ENCODE measurements around the gene CHEK2. TPM values are rescaled to one million over a fixed set of nuclear protein-coding genes. Genes with fewer than 3 reads are reported as not detected.

Gene CHEK2
- total and polyA plus RNA-seq, 10 of the 15 experiments (the other 5 are each of a cell fraction or from before 2014, with no cell fraction given), result 15.7 to 59.7 (median 22.7) TPM

DNA sequence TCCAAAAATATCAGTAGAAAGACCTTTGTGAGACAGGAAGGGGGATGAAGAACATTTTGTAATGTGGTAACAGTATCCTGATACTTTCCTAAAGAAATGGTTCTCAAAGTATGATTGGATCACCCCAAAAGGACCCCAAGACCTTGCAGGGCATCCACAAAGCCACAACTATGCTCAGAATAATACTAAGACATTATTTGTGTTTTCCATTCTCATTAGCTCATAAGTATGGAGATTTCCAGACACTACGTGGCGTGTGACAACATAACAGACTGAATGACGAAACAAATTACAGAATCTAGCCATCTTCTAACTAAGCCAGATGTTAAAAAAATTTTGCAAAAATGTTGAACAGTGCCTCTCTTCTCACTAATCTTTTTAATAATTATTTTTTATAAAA lies 24.9 kb downstream of the CHEK2 start:
- H3K79me2 ChIP-seq (ENCODE audit: control insufficient read depth, insufficient read depth, low read length), result no peaks in the 10 kb centered on the region
- WGBS (ENCODE audit: insufficient coverage, insufficient replicate concordance, low lambda C conversion rate, missing lambda C conversion rate), result 98% methylated on average over 3 of the region's 3 CpGs
- in situ Hi-C loops (cut with MboI) (no loop called here), intact Hi-C loops (cut with micrococcal nuclease; ENCODE audit: unreplicated experiment) (no loop called here)
- DNase-seq (ENCODE audit: low read depth, low spot score) (no peak), FAIRE-seq (no peak), ATAC-seq (no peak)
- no peaks in the 10 kb centered on the region for H3K9me3 ChIP-seq (replicated peaks; ENCODE audit: control insufficient read depth, insufficient read depth, low read length)
- H2AFZ ChIP-seq (ENCODE audit: control insufficient read depth, low read depth, low read length), result no peak overlapping the region
- H3K4me2 ChIP-seq (ENCODE audit: control insufficient read depth, insufficient read depth), result no peak overlapping the region
- H3K9ac ChIP-seq (ENCODE audit: control insufficient read depth, insufficient read depth, low read length), result no peak overlapping the region
- no peaks in the 10 kb centered on the region for H3K27me3 ChIP-seq (replicated peaks in 1 of 2; ENCODE audit: control insufficient read depth in 2 of 2, insufficient read depth in 2 of 2, low read length in 1 of 2)
- no peaks in the 10 kb centered on the region for H3K4me1 ChIP-seq (ENCODE audit: control insufficient read depth, insufficient read depth, low read length)
- H3K36me3 ChIP-seq (ENCODE audit: control insufficient read depth in 2 of 2, insufficient read depth in 2 of 2, low read length in 1 of 2), result peaks cover 0 to 4% of the 10 kb centered on the region in 2 experiments; a peak in 3 of 4 replicates
- no TSS peak for BruUV-seq (replicated peaks)
- ChIA-PET POLR2A (no interaction called here), SMC1A (ENCODE audit: uncharacterized antibody, unreplicated experiment) (no interaction called here), CTCF (no interaction called here), RAD21 (ENCODE audit: unreplicated experiment) (no interaction called here)
- no peak overlapping the region for H3K4me3 ChIP-seq
- no peak overlapping the region for H3K27ac ChIP-seq (ENCODE audit: control insufficient read depth, insufficient read depth)
- H4K20me1 ChIP-seq (ENCODE audit: control insufficient read depth, insufficient read depth), result no peaks in the 10 kb centered on the region
- TF ChIP-seq, protein P1, sequence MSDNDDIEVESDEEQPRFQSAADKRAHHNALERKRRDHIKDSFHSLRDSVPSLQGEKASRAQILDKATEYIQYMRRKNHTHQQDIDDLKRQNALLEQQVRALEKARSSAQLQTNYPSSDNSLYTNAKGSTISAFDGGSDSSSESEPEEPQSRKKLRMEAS (IDR thresholded peaks at IDR 0.05; ENCODE audit: low read depth, low read length), result no peak
- TF ChIP-seq ZNF622 (IDR thresholded peaks at IDR 0.05) (no peak), ZBED1 (IDR thresholded peaks at IDR 0.05; ENCODE audit: borderline replicate concordance) (no peak), ZSCAN29 (IDR thresholded peaks at IDR 0.05) (no peak), SMC3 (IDR thresholded peaks at IDR 0.05; ENCODE audit: borderline replicate concordance, low read length) (no peak), NFIC (IDR thresholded peaks at IDR 0.05; ENCODE audit: low read depth, low read length) (no peak), CBFB (IDR thresholded peaks at IDR 0.05; ENCODE audit: low read depth) (no peak), YY1 (IDR thresholded peaks at IDR 0.05; ENCODE audit: low read depth, low read length) (no peak), FOXK2 (IDR thresholded peaks at IDR 0.05) (no peak), NFYB (IDR thresholded peaks at IDR 0.05; ENCODE audit: insufficient read depth, low read depth, low read length) (no peak), GABPA (IDR thresholded peaks at IDR 0.05; ENCODE audit: low read depth) (no peak), MXI1 (IDR thresholded peaks at IDR 0.05; ENCODE audit: low read depth, low read length) (no peak), NFXL1 (IDR thresholded peaks at IDR 0.05; ENCODE audit: borderline replicate concordance) (no peak), EGR1 (IDR thresholded peaks at IDR 0.05; ENCODE audit: borderline replicate concordance in 1 of 2, low read depth in 2 of 2, low read length in 2 of 2) (no peak)
- TF ChIP-seq, protein P2, sequence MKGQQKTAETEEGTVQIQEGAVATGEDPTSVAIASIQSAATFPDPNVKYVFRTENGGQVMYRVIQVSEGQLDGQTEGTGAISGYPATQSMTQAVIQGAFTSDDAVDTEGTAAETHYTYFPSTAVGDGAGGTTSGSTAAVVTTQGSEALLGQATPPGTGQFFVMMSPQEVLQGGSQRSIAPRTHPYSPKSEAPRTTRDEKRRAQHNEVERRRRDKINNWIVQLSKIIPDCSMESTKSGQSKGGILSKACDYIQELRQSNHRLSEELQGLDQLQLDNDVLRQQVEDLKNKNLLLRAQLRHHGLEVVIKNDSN (IDR thresholded peaks at IDR 0.05; ENCODE audit: borderline replicate concordance, extremely low read length, insufficient read depth, low read depth, low read length), result no peak
- TF ChIP-seq, protein P3, sequence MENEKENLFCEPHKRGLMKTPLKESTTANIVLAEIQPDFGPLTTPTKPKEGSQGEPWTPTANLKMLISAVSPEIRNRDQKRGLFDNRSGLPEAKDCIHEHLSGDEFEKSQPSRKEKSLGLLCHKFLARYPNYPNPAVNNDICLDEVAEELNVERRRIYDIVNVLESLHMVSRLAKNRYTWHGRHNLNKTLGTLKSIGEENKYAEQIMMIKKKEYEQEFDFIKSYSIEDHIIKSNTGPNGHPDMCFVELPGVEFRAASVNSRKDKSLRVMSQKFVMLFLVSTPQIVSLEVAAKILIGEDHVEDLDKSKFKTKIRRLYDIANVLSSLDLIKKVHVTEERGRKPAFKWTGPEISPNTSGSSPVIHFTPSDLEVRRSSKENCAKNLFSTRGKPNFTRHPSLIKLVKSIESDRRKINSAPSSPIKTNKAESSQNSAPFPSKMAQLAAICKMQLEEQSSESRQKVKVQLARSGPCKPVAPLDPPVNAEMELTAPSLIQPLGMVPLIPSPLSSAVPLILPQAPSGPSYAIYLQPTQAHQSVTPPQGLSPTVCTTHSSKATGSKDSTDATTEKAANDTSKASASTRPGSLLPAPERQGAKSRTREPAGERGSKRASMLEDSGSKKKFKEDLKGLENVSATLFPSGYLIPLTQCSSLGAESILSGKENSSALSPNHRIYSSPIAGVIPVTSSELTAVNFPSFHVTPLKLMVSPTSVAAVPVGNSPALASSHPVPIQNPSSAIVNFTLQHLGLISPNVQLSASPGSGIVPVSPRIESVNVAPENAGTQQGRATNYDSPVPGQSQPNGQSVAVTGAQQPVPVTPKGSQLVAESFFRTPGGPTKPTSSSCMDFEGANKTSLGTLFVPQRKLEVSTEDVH (IDR thresholded peaks at IDR 0.05; ENCODE audit: low read depth, partially characterized antibody), result no peak
- TF ChIP-seq, protein P4, sequence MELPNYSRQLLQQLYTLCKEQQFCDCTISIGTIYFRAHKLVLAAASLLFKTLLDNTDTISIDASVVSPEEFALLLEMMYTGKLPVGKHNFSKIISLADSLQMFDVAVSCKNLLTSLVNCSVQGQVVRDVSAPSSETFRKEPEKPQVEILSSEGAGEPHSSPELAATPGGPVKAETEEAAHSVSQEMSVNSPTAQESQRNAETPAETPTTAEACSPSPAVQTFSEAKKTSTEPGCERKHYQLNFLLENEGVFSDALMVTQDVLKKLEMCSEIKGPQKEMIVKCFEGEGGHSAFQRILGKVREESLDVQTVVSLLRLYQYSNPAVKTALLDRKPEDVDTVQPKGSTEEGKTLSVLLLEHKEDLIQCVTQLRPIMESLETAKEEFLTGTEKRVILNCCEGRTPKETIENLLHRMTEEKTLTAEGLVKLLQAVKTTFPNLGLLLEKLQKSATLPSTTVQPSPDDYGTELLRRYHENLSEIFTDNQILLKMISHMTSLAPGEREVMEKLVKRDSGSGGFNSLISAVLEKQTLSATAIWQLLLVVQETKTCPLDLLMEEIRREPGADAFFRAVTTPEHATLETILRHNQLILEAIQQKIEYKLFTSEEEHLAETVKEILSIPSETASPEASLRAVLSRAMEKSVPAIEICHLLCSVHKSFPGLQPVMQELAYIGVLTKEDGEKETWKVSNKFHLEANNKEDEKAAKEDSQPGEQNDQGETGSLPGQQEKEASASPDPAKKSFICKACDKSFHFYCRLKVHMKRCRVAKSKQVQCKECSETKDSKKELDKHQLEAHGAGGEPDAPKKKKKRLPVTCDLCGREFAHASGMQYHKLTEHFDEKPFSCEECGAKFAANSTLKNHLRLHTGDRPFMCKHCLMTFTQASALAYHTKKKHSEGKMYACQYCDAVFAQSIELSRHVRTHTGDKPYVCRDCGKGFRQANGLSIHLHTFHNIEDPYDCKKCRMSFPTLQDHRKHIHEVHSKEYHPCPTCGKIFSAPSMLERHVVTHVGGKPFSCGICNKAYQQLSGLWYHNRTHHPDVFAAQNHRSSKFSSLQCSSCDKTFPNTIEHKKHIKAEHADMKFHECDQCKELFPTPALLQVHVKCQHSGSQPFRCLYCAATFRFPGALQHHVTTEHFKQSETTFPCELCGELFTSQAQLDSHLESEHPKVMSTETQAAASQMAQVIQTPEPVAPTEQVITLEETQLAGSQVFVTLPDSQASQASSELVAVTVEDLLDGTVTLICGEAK (IDR thresholded peaks at IDR 0.05; ENCODE audit: borderline replicate concordance), result no peak

All from GM12878 (cell line).